HG03469 (cell line): ENCODE results near the gene CHODL.

Source experiments
- ATAC-seq: cut with Tn5 transposase; IDR thresholded peaks from one replicate; pipeline ENCODE4 v1.9.1; 2021; ENCODE audit warnings: mild to moderate bottlenecking, moderate library complexity, moderate number of reproducible peaks; ENCODE audit not compliant: unreplicated experiment

The CHODL gene

GRCh38 chr21:18285379-18285778, 40.7 kb downstream of the CHODL start:
- no peak for ATAC-seq

- no peak for ATAC-seq
Measured at GRCh38 chr21:18289876-18290275, 45.2 kb downstream of the CHODL start.

GRCh38 chr21:18294100-18294499, 49.5 kb downstream of the CHODL start:
- no peak for ATAC-seq

- no peak for ATAC-seq
Measured at GRCh38 chr21:18298228-18298627, 53.6 kb downstream of the CHODL start.
